IPS DF 4.7 (cell line): ENCODE measurements around the gene WWP2.

Source experiments
- DNase-seq: peaks from one replicate; pipeline ENCODE4 v3.0.0-alpha.2; 2013; ENCODE audit warnings: low spot score; ENCODE audit errors: extremely low read depth

WWP2 gene

DNA sequence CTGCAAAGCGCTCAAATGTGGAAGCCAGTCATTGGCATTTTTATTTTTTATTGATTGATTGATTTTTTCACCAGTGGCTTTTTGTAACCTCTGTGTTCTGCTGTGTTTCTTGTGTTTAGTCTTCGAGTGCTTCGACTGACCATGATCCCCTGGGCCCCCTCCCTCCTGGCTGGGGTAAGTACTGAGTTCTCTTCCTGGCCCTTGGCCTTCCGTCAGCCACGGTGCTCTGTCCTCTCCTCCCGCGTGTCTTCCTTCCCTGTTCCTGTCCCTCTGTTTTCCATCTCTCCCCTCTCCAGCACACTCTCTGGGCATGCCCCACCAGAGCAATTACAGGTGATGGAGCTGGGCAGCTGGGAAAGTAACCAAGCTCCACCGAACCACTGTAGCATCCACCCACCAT, 163.2 kb downstream of the WWP2 start:
- DNase-seq = no peak

DNA sequence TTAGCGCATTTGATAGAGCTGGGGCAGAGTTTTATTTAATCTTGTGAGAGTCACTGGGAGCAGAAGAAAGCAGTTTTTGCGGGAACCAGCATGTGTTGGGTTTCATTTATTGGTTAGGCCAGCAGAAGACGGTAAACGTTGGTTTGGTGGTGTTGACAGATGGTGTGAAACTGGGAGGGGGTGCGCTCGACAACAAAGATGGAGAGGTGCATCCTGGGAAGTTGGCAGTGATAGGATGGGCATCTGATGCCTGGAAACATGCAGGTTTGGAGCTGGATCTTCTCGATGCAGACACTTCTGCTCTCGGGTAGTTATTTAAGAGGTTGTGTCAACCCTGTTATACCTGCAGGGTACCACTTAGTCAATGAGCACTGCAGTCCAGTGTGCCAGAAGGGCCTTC, 164.1 kb downstream of the WWP2 start:
- DNase-seq = no peak

DNA sequence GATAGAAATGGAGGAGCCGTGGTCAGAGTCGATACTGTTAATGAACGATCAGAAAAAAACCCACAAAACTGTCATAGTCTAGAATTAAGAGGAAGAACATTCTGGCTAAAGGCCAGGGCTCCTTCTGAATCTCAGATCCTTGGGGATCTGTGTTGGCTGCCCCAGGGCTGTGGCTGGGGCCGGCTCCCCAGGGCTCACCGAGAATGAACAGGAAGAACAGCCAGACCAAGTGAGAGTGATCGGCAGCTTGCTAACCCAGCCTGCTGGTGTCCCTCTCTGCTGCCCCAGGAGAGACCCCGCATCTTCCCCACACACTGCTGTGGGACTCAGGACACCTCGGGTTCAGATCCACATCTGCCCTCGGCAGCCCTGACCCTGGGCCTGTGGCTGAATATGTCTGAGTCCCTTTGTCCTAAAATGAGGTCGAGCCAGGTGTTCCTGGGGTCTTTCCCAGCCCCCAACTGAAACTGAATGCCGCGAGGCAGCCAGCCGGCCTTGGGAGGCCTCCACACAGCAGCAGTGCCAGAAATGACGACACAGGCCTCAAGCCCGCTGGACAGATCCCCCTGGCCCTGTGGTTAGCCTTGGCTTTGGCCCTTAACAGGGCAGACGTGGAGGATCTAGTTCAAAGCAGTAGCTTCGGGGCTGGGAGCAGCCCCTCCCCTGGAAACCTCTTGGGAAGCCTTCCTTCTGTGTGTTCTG, 165.1 kb downstream of the WWP2 start:
- DNase-seq = no peak

DNA sequence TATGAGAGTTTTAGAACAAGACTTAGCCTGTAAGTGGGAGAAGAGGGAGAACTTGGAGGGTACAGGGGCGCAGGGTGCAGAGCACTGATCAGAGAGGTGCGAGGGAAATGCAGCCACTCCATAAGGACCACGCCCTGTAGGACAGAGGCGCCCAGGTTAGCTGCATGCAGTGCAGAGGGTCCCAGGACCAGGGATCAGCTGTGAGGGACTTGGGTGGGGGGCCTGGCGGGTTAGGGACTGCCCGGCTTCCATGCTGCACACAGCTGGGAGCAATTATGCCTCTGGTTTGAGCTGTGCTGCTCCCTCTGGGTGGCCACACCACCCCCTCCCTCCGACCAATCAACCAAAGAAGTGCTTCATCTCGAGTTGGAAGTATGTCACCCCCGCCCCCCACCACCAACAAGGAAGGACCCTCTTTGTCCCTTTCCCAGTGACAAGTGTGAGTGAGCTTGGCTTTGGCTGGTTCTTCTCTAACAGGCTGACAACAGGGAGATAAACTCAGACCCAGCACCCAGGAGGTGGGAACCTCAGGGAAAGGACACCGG, 166.8 kb downstream of the WWP2 start:
- no peak for DNase-seq

DNA sequence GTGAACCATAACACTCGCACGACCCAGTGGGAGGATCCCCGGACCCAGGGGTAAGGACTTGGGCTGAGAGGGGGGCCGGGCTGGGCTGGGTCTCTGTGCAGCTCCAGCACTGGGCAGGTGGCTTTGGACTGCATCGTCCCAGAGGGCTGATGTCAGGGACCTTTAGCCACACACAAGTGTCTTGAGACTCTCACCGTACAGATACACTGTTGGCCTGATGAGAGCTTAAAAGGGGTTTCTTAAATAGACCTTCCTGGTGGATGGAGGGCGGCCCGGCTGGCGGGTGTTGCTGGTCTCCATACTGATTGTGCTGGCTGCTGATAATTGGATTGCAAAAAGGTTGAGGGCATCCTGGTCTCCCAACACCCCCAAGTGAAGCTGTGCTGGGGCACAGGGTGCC, 167.3 kb downstream of the WWP2 start:
- no peak for DNase-seq

DNA sequence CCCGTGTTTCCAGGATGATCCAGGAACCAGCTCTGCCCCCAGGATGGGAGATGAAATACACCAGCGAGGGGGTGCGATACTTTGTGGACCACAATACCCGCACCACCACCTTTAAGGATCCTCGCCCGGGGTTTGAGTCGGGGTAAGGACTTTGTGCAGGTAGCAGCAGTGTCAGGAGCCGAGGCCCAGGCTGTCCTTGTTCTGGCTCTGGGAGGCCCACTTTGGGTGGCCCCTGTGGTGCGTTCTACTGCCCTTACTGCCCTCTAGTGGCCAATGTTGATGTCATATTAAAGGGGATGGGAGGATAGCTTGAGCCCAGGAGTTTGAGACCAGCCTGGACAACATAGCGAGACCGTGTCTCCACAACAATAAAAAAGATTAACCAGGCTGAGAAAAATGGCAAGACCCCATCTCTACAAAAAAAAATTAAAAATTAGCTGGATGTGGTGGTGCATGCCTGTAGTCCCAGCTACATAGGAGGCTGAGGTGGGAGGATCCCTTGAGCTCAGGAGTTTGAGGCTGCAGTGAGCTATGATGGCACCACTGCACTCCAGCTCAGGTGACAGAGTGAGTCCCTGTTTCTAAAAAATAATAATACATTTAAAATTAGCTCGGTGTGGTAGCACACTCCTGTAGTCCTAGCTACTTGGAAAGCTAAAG, 168.1 kb downstream of the WWP2 start:
- DNase-seq = no peak

DNA sequence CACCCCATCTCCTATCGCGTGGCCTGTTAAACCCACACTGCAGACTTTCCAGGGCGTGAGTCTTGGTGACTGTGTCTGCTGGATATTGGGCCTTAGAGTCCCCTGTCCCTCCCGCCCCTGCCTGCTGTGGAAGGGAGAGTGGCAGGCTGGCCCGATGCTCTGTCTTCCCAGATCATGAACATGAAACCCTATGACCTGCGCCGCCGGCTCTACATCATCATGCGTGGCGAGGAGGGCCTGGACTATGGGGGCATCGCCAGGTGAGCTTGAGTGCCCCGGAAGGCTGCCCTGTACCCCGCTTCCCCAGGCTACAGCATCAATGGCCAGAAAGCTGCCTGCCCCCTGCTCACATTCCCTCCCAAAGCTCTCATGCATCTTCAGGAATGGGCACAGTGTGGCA, 169.5 kb downstream of the WWP2 start:
- no peak for DNase-seq

DNA sequence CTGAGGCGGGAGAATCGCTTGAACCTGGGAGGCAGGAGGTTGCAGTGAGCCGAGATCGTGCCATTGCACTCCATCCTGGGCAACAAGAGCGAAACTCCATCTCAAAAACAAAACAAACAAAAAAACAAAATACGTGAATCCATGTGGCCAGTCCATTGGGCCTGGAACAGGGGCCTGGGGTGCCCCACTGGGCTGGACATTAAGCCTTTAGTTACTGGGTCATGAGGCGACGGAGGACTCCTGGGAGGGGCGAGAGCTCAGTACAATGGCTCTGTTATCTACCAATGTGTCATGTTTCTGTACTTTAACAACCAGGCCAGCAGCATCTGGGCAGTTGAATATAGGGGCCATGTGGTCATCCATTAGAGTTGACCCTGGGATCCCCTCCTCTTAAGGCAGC, 170.1 kb downstream of the WWP2 start:
- no peak for DNase-seq

DNA sequence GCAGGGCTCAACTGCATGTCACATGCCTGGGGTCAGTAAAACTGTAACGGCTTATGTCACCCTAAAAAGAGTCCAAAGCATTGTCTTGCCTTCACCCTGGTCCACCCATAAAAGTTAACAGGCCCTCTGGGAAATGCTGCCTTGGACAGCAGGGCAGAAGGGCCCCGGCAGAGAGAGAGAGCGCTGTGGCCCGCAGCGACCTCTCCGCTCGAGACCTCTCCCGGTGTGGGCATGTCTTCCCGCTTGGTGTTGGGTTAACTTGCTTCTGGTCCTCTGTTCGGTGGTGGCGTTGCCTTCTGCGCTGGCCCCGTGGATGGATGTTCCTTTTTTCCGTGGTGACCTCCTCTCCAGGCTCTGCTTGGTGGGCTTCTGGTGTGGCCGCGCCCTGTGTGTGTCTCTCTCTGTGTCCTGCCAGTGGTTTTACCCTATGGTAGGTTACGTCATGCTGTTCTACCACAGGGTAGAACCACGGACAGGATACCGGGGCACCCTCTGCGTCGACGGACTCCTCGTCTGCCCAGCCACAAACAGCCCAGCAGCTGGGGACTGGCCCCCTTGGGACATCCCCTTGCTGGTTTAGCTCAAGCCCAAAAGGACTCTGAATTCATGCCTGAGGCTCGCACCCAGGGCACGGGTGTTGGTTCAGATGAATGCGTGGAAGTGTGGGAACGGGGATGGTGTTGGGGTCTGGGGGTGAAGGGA, 170.7 kb downstream of the WWP2 start:
- DNase-seq = no peak

DNA sequence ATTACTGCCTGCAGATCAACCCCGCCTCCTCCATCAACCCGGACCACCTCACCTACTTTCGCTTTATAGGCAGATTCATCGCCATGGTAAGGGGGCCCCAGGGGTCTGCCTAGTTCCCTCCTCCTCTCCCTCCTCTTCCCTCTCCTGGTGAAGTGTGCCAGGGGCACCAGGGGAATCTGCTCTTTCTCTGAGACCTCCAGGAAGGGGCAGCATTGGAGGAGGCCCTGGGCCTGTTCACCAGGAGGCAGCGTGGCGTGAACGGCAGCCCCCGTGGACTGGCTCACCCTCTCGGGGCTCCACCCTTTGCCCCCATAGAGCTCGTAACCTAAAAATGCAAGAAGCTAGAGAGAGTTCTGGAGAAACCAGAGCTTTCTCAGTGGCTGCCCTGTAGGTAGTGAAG, 171.9 kb downstream of the WWP2 start:
- no peak for DNase-seq

DNA sequence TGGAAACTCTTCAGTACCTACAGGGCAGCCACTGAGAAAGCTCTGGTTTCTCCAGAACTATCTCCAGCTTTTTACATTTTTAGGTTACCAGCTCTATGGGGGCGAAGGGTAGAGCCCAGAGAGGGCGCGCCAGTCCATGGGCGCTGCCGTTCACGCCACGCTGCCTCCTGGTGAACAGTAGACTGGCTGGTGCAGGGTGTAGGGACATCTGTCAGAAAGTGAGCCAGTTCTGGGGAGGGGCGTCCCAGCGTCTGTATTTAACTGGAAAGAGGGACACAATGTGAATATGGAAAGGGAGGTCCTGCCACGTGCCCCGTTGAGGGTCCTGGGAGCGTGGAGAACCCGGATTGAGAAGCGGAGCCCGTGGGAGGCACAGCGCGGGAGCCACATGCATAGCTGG, 172.6 kb downstream of the WWP2 start:
- no peak for DNase-seq

DNA sequence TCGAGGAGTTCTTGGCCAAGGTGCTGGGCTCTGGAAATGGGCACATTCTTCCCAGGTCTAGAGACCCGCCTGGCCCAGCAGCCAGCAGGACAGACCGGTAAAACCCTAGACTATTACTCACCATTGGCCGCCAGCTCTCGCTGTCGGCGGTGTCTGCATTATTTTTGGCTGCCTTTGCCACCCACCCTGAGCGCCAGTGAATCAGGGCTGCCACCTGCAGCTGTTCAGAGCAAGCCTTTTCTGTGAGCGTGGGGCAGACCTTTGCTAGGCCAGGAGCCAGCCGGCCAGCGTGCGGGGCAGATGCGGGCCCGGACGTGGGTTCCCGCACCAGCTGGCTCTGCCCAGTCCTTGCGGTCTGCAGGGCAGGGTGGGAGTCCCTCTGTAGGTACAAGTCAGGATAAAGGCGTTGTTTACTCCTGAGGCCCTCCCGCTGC, 173.2 kb downstream of the WWP2 start:
- DNase-seq = no peak

DNA sequence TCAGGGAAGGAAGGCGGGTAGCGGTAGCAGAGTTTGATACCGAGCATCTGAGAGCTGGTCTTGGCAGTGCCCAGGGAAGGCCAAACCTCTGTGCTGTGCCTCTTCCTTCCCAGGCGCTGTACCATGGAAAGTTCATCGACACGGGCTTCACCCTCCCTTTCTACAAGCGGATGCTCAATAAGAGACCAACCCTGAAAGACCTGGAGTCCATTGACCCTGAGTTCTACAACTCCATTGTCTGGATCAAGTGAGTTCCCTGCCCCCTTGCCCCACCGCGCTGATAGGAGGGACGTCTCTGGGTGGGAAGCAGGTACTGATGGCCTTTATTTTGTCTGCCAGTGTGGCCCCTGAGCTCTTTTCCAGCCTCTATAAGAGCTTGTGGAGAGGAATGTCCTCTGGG, 173.6 kb downstream of the WWP2 start:
- DNase-seq = no peak

DNA sequence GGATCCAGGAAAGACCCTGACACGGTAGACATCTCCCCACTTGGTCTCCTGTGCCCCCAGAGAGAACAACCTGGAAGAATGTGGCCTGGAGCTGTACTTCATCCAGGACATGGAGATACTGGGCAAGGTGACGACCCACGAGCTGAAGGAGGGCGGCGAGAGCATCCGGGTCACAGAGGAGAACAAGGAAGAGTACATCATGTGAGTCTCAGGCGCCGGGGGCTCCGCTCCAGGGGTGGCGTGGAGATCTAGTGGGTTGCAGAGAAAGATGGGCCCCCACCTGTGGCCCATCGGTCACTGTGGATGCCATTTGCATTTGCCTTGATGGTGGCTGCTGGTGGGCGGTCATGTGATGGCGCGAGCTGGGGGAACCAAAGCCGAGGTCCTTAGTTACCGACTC, 174.1 kb downstream of the WWP2 start:
- DNase-seq = no peak

DNA sequence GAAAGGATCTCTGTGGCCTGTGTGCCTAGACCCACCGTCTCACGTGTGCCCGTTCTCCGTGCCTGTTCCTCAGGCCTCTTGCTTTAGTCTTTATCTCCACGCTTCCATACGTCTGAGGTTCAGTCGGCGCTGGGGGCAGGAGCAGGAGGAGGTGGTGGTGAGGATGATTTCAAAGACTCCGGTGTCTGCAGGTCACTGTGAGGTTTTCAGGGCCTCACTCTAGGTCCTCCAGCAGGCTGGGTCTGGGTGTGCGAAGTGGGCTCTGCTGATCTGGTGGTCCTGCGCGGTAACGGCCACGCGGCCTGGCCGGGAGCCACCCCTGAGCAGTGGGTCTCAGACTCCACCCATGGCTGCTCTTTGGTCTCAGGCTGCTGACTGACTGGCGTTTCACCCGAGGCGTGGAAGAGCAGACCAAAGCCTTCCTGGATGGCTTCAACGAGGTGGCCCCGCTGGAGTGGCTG, 174.6 kb downstream of the WWP2 start:
- no peak for DNase-seq

DNA sequence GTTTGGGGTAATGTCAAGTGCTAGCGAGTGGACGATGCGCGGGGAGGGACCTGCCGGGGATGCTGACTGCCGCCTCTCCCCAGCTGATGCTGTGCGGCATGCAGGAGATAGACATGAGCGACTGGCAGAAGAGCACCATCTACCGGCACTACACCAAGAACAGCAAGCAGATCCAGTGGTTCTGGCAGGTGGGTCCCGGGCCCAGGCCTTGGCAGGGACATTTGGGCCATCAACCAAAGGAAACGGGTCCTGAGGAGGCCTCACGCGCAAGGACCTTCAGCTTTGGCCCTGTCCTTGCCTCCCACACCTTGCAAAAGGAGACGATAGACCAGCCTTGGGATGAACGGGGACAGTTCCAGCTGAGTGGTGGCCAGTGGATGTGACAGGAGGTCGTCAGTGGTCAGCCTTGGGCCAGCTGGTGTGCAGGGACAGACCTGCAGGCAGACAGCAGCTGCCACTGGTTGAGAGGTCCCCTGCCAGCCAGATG, 175.4 kb downstream of the WWP2 start:
- no peak for DNase-seq

DNA sequence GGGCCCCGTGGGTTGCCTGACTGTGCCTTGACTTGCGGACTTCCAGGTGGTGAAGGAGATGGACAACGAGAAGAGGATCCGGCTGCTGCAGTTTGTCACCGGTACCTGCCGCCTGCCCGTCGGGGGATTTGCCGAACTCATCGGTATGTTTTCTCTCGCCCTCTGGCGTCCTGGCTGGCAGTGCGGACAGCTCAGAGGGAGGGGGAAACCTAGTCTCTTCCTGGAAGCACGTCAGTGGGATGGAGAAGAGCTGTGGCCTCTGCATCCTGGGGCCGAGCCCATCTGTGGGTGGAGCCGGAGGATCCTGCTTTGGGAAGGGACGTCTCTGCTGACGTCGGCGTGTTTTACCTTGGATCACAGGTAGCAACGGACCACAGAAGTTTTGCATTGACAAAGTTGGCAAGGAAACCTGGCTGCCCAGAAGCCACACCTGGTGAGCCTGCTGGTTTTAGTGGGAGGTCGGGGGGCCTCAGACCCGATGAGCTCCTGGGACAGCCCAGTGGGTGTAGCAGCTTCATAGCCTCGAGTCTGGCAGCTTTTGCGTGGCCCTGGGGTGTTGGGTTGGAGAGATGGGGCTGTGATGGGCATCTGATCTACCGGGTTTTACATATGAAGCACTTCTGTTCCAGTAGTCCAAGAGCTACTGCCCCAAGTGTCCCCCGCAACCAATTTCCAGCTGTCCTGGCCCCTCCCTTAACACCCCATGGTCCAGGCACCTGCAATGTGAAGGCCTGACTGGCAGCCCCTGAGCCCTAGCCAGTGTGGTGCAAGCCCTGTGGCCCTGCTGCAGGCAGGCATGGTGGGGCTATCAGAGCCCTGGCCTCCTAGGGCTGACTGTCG, 177.1 kb downstream of the WWP2 start:
- DNase-seq = no peak

DNA sequence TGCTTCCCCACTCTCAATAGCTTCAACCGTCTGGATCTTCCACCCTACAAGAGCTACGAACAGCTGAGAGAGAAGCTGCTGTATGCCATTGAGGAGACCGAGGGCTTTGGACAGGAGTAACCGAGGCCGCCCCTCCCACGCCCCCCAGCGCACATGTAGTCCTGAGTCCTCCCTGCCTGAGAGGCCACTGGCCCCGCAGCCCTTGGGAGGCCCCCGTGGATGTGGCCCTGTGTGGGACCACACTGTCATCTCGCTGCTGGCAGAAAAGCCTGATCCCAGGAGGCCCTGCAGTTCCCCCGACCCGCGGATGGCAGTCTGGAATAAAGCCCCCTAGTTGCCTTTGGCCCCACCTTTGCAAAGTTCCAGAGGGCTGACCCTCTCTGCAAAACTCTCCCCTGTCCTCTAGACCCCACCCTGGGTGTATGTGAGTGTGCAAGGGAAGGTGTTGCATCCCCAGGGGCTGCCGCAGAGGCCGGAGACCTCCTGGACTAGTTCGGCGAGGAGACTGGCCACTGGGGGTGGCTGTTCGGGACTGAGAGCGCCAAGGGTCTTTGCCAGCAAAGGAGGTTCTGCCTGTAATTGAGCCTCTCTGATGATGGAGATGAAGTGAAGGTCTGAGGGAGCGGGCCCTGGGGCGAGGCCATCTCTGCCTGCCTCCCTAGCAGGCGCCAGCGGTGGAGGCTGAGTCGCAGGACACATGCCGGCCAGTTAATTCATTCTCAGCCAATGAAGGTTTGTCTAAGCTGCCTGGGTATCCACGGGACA, 177.9 kb downstream of the WWP2 start:
- no peak for DNase-seq

DNA sequence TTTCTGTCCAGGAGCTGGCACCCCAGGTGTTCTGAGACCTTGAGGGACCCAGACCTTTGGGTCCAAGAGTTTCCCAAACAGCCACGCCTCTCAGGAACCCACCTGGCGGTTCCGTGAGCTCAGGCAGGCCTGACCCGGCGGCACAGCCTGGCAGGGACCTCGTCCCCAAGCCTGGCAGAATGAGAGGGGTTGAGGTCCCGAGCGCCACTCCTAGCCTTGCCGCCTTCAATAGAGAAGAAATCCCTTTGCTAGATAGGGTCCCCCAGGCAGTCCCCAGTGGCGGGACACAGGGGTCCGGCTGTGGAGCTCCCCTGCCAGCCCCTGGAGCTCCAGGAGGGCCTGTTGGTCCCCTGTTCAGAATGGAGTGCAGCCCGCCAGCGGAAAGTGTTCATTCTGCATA, 178.5 kb downstream of the WWP2 start:
- DNase-seq = no peak

DNA sequence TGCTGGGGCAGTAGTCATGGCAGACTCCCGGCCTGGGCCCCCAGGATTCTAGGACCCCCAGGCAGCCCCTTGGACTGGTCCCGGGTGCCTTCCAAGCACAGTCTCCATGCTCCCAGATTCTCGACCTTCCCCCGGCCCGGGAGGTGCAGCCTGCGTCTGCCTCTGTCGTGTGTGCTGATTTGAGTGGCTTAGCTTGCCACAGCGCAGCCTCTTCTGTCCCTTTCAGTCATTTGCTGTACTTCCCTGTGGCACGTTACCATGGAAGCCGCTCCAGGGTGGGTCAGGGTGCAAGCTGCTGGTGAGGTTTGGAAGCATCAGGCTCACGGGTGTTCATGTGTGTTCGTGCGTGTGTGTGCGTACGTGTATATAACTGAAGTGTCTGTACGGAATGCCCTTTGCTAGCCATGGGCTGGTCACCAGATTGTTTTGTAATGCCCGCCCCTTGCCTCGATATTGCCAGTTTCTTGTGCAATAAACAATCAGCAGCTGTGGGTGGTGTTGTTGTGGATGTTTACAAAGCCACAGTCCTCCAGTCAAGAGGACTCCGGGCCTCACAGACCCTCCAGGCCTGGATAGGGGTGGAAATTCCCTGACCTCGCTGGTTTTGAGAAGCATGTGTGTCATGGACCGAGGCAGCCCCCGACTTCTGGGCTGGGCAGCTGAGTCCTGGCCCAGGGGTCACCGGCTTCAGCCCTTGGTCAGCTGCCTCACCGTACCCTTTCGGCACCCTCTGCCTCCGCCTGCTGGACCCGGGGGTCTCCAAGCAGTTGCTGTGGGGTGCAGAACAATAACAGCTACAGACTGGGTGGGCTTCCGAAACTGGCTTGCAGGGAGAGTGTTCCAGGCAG, 179.3 kb downstream of the WWP2 start:
- DNase-seq = no peak
